Stimulated activated naive CD8-positive, alpha-beta T cell treated with anti-CD3 and anti-CD28 coated beads, Interleukin-15, Interleukin-2, amounts not matched to agents 100 ng/mL and 50 ng/mL, for 24 hours (primary cell): ENCODE results near the gene ELANE.
"Not testable (repeated sequence)": the region's sequence is repeated elsewhere in the genome, so short reads cannot be mapped to it uniquely, and the experiment has no call there.

Source experiments
- H3K27ac Mint-ChIP-seq: one replicate; pipeline ENCODE4 v1.8.0; 2021; ENCODE audit warnings: mild to moderate bottlenecking, mixed read lengths
- H3K27me3 Mint-ChIP-seq: one replicate; pipeline ENCODE4 v1.8.0; 2021; ENCODE audit warnings: mixed read lengths
- H3K36me3 Mint-ChIP-seq: one replicate; pipeline ENCODE4 v1.8.0; 2021; ENCODE audit warnings: low read depth, mixed read lengths
- H3K4me1 Mint-ChIP-seq: one replicate; pipeline ENCODE4 v1.8.0; 2021; ENCODE audit warnings: low read depth, mixed read lengths
- H3K4me3 Mint-ChIP-seq: one replicate; pipeline ENCODE4 v1.8.0; 2021; ENCODE audit warnings: mild to moderate bottlenecking, mixed read lengths
- H3K9me3 Mint-ChIP-seq: one replicate; pipeline ENCODE4 v1.8.0; 2021; ENCODE audit warnings: mixed read lengths

The ELANE gene

GRCh38 chr19:811506-812048 is 40.5 kb upstream of the ELANE start:
- no peaks in the 10 kb centered on the region for H3K27me3 Mint-ChIP-seq
- no peak overlapping the region for H3K4me3 Mint-ChIP-seq
- H3K27ac Mint-ChIP-seq: no peak overlapping the region
- H3K4me1 Mint-ChIP-seq: peaks cover 7% of the 10 kb centered on the region
- peaks cover 62% of the 10 kb centered on the region for H3K36me3 Mint-ChIP-seq
- H3K9me3 Mint-ChIP-seq: peaks cover 4% of the 10 kb centered on the region

GRCh38 chr19:812049-812746 is 39.9 kb upstream of the ELANE start:
- peaks cover 5% of the 10 kb centered on the region for H3K9me3 Mint-ChIP-seq
- H3K36me3 Mint-ChIP-seq: peaks cover 61% of the 10 kb centered on the region

GRCh38 chr19:812747-813218 is 39.3 kb upstream of the ELANE start:
- Mint-ChIP-seq H3K36me3 (peaks cover 55% of the 10 kb centered on the region), H3K4me1 (peaks cover under 1% of the 10 kb centered on the region), H3K27me3 (no peaks in the 10 kb centered on the region), H3K9me3 (peaks cover 5% of the 10 kb centered on the region), H3K4me3 (no peak overlapping the region), H3K27ac (no peak overlapping the region)

More at GRCh38 chr19:812049-812746, 39.9 kb upstream of the ELANE start:
- no peaks in the 10 kb centered on the region for H3K27me3 Mint-ChIP-seq
- peaks cover 7% of the 10 kb centered on the region for H3K4me1 Mint-ChIP-seq
- H3K27ac Mint-ChIP-seq: no peak overlapping the region
- H3K4me3 Mint-ChIP-seq: no peak overlapping the region

- Mint-ChIP-seq H3K4me3 (no peak overlapping the region), H3K36me3 (peaks cover 52% of the 10 kb centered on the region), H3K4me1 (no peaks in the 10 kb centered on the region), H3K9me3 (peaks cover 5% of the 10 kb centered on the region), H3K27me3 (no peaks in the 10 kb centered on the region), H3K27ac (no peak overlapping the region)
Observed at GRCh38 chr19:813219-814151, 38.6 kb upstream of the ELANE start.

GRCh38 chr19:814152-815078 is 37.7 kb upstream of the ELANE start:
- Mint-ChIP-seq H3K4me3 (peak overlapping the region; percentile 13), H3K9me3 (peaks cover 5% of the 10 kb centered on the region), H3K36me3 (peaks cover 50% of the 10 kb centered on the region), H3K4me1 (no peaks in the 10 kb centered on the region), H3K27ac (no peak overlapping the region), H3K27me3 (no peaks in the 10 kb centered on the region)

GRCh38 chr19:815079-815774 is 36.9 kb upstream of the ELANE start:
- Mint-ChIP-seq H3K27me3 (no peaks in the 10 kb centered on the region), H3K27ac (no peak overlapping the region), H3K4me1 (no peaks in the 10 kb centered on the region), H3K9me3 (peaks cover 5% of the 10 kb centered on the region), H3K4me3 (peak overlapping the region; percentile 13), H3K36me3 (peaks cover 42% of the 10 kb centered on the region)

- H3K27me3 Mint-ChIP-seq: no peaks in the 10 kb centered on the region
- peaks cover 38% of the 10 kb centered on the region for H3K36me3 Mint-ChIP-seq
- no peaks in the 10 kb centered on the region for H3K4me1 Mint-ChIP-seq
- H3K4me3 Mint-ChIP-seq: no peak overlapping the region
- no peak overlapping the region for H3K27ac Mint-ChIP-seq
- H3K9me3 Mint-ChIP-seq: peaks cover 5% of the 10 kb centered on the region
Observed at GRCh38 chr19:815775-816499, 36.2 kb upstream of the ELANE start.

GRCh38 chr19:816500-816857 is 35.6 kb upstream of the ELANE start:
- no peaks in the 10 kb centered on the region for H3K4me1 Mint-ChIP-seq
- H3K9me3 Mint-ChIP-seq: peaks cover 5% of the 10 kb centered on the region
- H3K27ac Mint-ChIP-seq: no peak overlapping the region
- no peak overlapping the region for H3K4me3 Mint-ChIP-seq
- peaks cover 35% of the 10 kb centered on the region for H3K36me3 Mint-ChIP-seq
- no peaks in the 10 kb centered on the region for H3K27me3 Mint-ChIP-seq

GRCh38 chr19:820212-820611 is 31.9 kb upstream of the ELANE start:
- not testable (repeated sequence) for H3K27me3 Mint-ChIP-seq, H3K9me3 Mint-ChIP-seq, H3K27ac Mint-ChIP-seq, H3K4me1 Mint-ChIP-seq, H3K4me3 Mint-ChIP-seq
- H3K36me3 Mint-ChIP-seq: peaks cover 16% of the 10 kb centered on the region

- peaks cover 5% of the 10 kb centered on the region for H3K27me3 Mint-ChIP-seq
- no peak overlapping the region for H3K4me3 Mint-ChIP-seq
- H3K4me1 Mint-ChIP-seq: no peaks in the 10 kb centered on the region
- no peak overlapping the region for H3K27ac Mint-ChIP-seq
- H3K9me3 Mint-ChIP-seq: peaks cover 3% of the 10 kb centered on the region
- peaks cover 8% of the 10 kb centered on the region for H3K36me3 Mint-ChIP-seq
Observed at GRCh38 chr19:821231-821824, 30.8 kb upstream of the ELANE start.

- Mint-ChIP-seq H3K4me3 (no peak within 1 kb of the TSS), H3K27ac (no peak within 1 kb of the TSS), H3K9me3 (no peaks in the 10 kb centered on the region), H3K27me3 (peaks cover 5% of the 10 kb centered on the region), H3K4me1 (no peaks in the 10 kb centered on the region), H3K36me3 (peaks cover 1% of the 10 kb centered on the region)
Observed at GRCh38 chr19:821825-822503, 30.1 kb upstream of the ELANE start, which contains the start of gene PLPPR3. PLPPR3 (minus strand) TSS chr19:821955; CDS start chr19:821559, 396 bp downstream.

GRCh38 chr19:823565-824121 is 28.5 kb upstream of the ELANE start:
- Mint-ChIP-seq H3K27me3 (peaks cover 5% of the 10 kb centered on the region), H3K9me3 (no peaks in the 10 kb centered on the region), H3K27ac (no peak overlapping the region), H3K36me3 (no peaks in the 10 kb centered on the region), H3K4me3 (no peak overlapping the region), H3K4me1 (no peaks in the 10 kb centered on the region)
